Bladder microvascular endothelial cell (primary cell): ENCODE results near the gene CD3D. TPM values are rescaled to one million over a fixed set of nuclear protein-coding genes. Genes with fewer than 3 reads are reported as not detected.

Experiments
- total RNA-seq: library from RNA; depleted of rRNA; stranded (reverse); fragments of >200 nt; gene quantifications from 2 replicates; pipeline ENCODE4 v1.2.3, GENCODE V29; 2014

Gene CD3D
- total RNA-seq = not detected in 2 replicates

GRCh38 chr11:118342503-118343161 is at the start of gene CD3D:
Gene CD3D (minus strand): TSS chr11:118342705. CDS start chr11:118342607, 98 bp downstream.

GRCh38 chr11:118359295-118359958 is 16.9 kb upstream of the CD3D start, which contains the start of gene UBE4A:
Gene UBE4A (plus strand): TSS chr11:118359600. CDS start chr11:118365081, 5,481 bp downstream.

GRCh38 chr11:118343981-118344515 is 1.5 kb upstream of the CD3D start, which contains the start of gene CD3G:
Gene CD3G (plus strand): TSS chr11:118344344. CDS start chr11:118344424, 80 bp downstream.

DNA sequence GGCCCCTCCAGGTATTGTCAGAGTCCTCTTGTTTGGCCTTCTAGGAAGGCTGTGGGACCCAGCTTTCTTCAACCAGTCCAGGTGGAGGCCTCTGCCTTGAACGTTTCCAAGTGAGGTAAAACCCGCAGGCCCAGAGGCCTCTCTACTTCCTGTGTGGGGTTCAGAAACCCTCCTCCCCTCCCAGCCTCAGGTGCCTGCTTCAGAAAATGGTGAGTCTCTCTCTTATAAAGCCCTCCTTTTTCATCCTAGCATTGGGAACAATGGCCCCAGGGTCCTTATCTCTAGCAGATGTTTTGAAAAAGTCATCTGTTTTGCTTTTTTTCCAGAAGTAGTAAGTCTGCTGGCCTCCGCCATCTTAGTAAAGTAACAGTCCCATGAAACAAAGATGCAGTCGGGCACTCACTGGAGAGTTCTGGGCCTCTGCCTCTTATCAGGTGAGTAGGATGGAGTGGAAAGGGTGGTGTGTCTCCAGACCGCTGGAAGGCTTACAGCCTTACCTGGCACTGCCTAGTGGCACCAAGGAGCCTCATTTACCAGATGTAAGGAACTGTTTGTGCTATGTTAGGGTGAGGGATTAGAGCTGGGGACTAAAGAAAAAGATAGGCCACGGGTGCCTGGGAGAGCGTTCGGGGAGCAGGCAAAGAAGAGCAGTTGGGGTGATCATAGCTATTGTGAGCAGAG is 37.8 kb downstream of the CD3D start, which contains the start of gene CD3E:
TSS of gene CD3E (plus strand) at position 163 of the 681 bp plus-strand sequence. CDS start at position 386, 223 bp downstream.

Other genes starting within 250 kb of the CD3D start
- gene SCN4B, start 189.9 kb downstream of the CD3D start, total RNA-seq = under 0.01 and 0.06 TPM in 2 replicates
- not detected in 2 replicates for gene SCN2B, start 166.1 kb downstream of the CD3D start, total RNA-seq
- gene JAML, start 117.7 kb downstream of the CD3D start, total RNA-seq = 0.19 TPM in 1 of 2 replicates, not detected in the other
- 5.1 and 6.0 TPM in 2 replicates for gene MPZL3, start 90.3 kb downstream of the CD3D start, total RNA-seq
- gene MPZL2, start 78.4 kb downstream of the CD3D start, total RNA-seq = 41.0 and 78.2 TPM in 2 replicates
- gene CD3E, start 38.0 kb downstream of the CD3D start, total RNA-seq = not detected in 2 replicates
- gene CD3G, start 1.6 kb upstream of the CD3D start, total RNA-seq = not detected in 2 replicates
- 18.9 and 31.7 TPM in 2 replicates for gene UBE4A, start 16.9 kb upstream of the CD3D start, total RNA-seq
- 86.7 and 87.1 TPM in 2 replicates for gene ATP5MG, start 58.9 kb upstream of the CD3D start, total RNA-seq
- 19.1 and 53.6 TPM in 2 replicates for gene KMT2A, start 93.8 kb upstream of the CD3D start, total RNA-seq
- gene TTC36, start 184.8 kb upstream of the CD3D start, total RNA-seq = 0.49 and 1.3 TPM in 2 replicates
- gene TMEM25, start 188.5 kb upstream of the CD3D start, total RNA-seq = 4.5 and 28.1 TPM in 2 replicates
- gene IFT46, start 223.2 kb upstream of the CD3D start, total RNA-seq = 18.0 and 18.8 TPM in 2 replicates
- gene ARCN1, start 229.7 kb upstream of the CD3D start, total RNA-seq = 71.7 and 132 TPM in 2 replicates